Measurements from ENCODE around the gene TPPP.

GRCh38 chr5:645421-645820, 47.7 kb downstream of the TPPP start:
- TF ChIP-seq EZH2phosphoT487 (IDR thresholded peaks at IDR 0.05; ENCODE audit: insufficient read depth, low read depth) (no peak), EZH2 (IDR thresholded peaks at IDR 0.05; ENCODE audit: insufficient read depth, poor library complexity, severe bottlenecking) (no peak)

Data from GM23248 (cell line).